Measurements from ENCODE around the gene TPRKB.
"Not testable (repeated sequence)": the region's sequence is repeated elsewhere in the genome, so short reads cannot be mapped to it uniquely, and the experiment has no call there.

The TPRKB gene

GRCh38 chr2:73698101-73698500 lies 39.0 kb downstream of the TPRKB start:
- no peak for DNase-seq

GRCh38 chr2:73697606-73698005 lies 39.5 kb downstream of the TPRKB start:
- DNase-seq, result no peak

- DNase-seq, result not testable (repeated sequence)
Observed at GRCh38 chr2:73696985-73697384, 40.2 kb downstream of the TPRKB start.

GRCh38 chr2:73696521-73696920 lies 40.6 kb downstream of the TPRKB start:
- not testable (repeated sequence) for DNase-seq

GRCh38 chr2:73690372-73691088 lies 46.6 kb downstream of the TPRKB start:
- DNase-seq, result not testable (repeated sequence)

GRCh38 chr2:73688494-73688893 lies 48.7 kb downstream of the TPRKB start:
- not testable (repeated sequence) for DNase-seq

- no peak for DNase-seq
Observed at GRCh38 chr2:73685764-73686438, 51.2 kb downstream of the TPRKB start.

- DNase-seq, result not testable (repeated sequence)
Observed at GRCh38 chr2:73684905-73685304, 52.2 kb downstream of the TPRKB start.

- not testable (repeated sequence) for DNase-seq
Observed at GRCh38 chr2:73684325-73684724, 52.8 kb downstream of the TPRKB start.

GRCh38 chr2:73679951-73680571 lies 57.1 kb downstream of the TPRKB start:
- not testable (repeated sequence) for DNase-seq

Data from stimulated activated naive CD4-positive, alpha-beta T cell treated with Interleukin-2 at 50 U/mL for 16 hours (primary cell).